Neural progenitor cell (in vitro differentiated cells): ENCODE data around the gene TMEM108. TPM values are rescaled to one million over a fixed set of nuclear protein-coding genes. Genes with fewer than 3 reads are reported as not detected.

Experiments
- DNase-seq: peaks from one replicate; pipeline ENCODE4 v3.0.0-alpha.2; 2016; ENCODE audit warnings: low spot score
- H2AFZ ChIP-seq: fragments of 200-600 bp; sonication (generic); replicated peaks from 2 replicates; pipeline ENCODE4 v1.6.1; 2016; ENCODE audit warnings: antibody characterized with exemption
- H3F3A ChIP-seq: fragments of 200-600 bp; sonication (generic); 2 replicates; pipeline ENCODE4 v1.6.1; 2016; ENCODE audit warnings: antibody characterized with exemption, low read depth
- H3K27ac ChIP-seq: fragments of 200-600 bp; sonication (generic); 2 replicates; pipeline ENCODE4 v1.5.1; 2016; ENCODE audit warnings: mild to moderate bottlenecking
- H3K27me3 ChIP-seq: fragments of 200-600 bp; sonication (generic); 2 replicates; pipeline ENCODE4 v1.6.1; 2016; ENCODE audit warnings: mild to moderate bottlenecking, moderate library complexity
- H3K36me3 ChIP-seq: fragments of 200-600 bp; sonication (generic); 2 replicates; pipeline ENCODE4 v1.5.1; 2016
- H3K4me1 ChIP-seq: fragments of 200-600 bp; sonication (generic); 2 replicates; pipeline ENCODE4 v1.6.1; 2016; ENCODE audit warnings: mixed run types
- H3K4me2 ChIP-seq: fragments of 200-600 bp; sonication (generic); 2 replicates; pipeline ENCODE4 v1.6.1; 2016
- H3K4me3 ChIP-seq: fragments of 200-600 bp; sonication (generic); 2 replicates; pipeline ENCODE4 v1.5.1; 2016
- H3K79me2 ChIP-seq: fragments of 200-600 bp; sonication (generic); 2 replicates; pipeline ENCODE4 v1.6.1; 2016; ENCODE audit warnings: low read depth
- H3K9ac ChIP-seq: fragments of 200-600 bp; sonication (generic); 2 replicates; pipeline ENCODE4 v1.6.1; 2016
- H3K9me3 ChIP-seq: fragments of 200-600 bp; sonication (generic); 2 replicates; pipeline ENCODE4 v1.5.1; 2016; ENCODE audit warnings: low read depth
- H4K20me1 ChIP-seq: fragments of 200-600 bp; sonication (generic); 2 replicates; pipeline ENCODE4 v1.6.1; 2016; ENCODE audit warnings: low read depth
- H3K27ac Mint-ChIP-seq: 3 replicates; pipeline ENCODE4 v1.8.0; 2021; ENCODE audit warnings: mixed read lengths
- H3K27me3 Mint-ChIP-seq: 2 replicates; pipeline ENCODE4 v1.8.0; 2022; ENCODE audit warnings: low read depth, mild to moderate bottlenecking, inconsistent platforms, moderate library complexity, mixed read lengths; ENCODE audit not compliant: insufficient read depth
- H3K36me3 Mint-ChIP-seq: 3 replicates; pipeline ENCODE4 v1.8.0; 2021; ENCODE audit warnings: mixed read lengths
- H3K4me1 Mint-ChIP-seq: 3 replicates; pipeline ENCODE4 v1.8.0; 2021; ENCODE audit warnings: mixed read lengths
- H3K4me3 Mint-ChIP-seq: 3 replicates; pipeline ENCODE4 v1.8.0; 2021; ENCODE audit warnings: mild to moderate bottlenecking, moderate library complexity, mixed read lengths
- H3K9me3 Mint-ChIP-seq: 3 replicates; pipeline ENCODE4 v1.8.0; 2020; ENCODE audit warnings: mixed read lengths
- CTCF ChIP-seq: fragments of 200-600 bp; sonication (generic); IDR thresholded peaks from 2 replicates; pipeline ENCODE4 v1.5.1; 2017; ENCODE audit warnings: antibody characterized with exemption, mild to moderate bottlenecking
- EZH2 ChIP-seq: fragments of 200-600 bp; sonication (generic); IDR thresholded peaks from 2 replicates; pipeline ENCODE4 v1.6.1; 2017; ENCODE audit warnings: antibody characterized with exemption, mild to moderate bottlenecking, moderate library complexity
- EZH2phosphoT487 ChIP-seq: fragments of 200-600 bp; sonication (generic); IDR thresholded peaks from 2 replicates; pipeline ENCODE4 v1.6.1; 2017; ENCODE audit warnings: antibody characterized with exemption
- total RNA-seq: library from RNA; depleted of rRNA; stranded (reverse); fragments of >200 nt; gene quantifications from 2 replicates; pipeline ENCODE4 v1.2.3, GENCODE V29; 2015; ENCODE audit warnings: low replicate concordance

The TMEM108 gene
- total RNA-seq, 1 donor from 2014 or later, result 4.8 TPM

- Histone ChIP-seq H3F3A (no peaks in the 10 kb centered on the region), H3K9ac (no peak overlapping the region), H3K79me2 (no peaks in the 10 kb centered on the region), H3K4me2 (no peak overlapping the region), H3K27me3 (no peaks in the 10 kb centered on the region), H2AFZ (no peak overlapping the region), H3K4me3 (no peak overlapping the region), H3K9me3 (no peaks in the 10 kb centered on the region), H3K4me1 (peaks cover 6% of the 10 kb centered on the region), H4K20me1 (no peaks in the 10 kb centered on the region), H3K27ac (no peak overlapping the region), H3K36me3 (no peaks in the 10 kb centered on the region)
- Mint-ChIP-seq H3K4me1 (peaks cover 21% of the 10 kb centered on the region), H3K9me3 (no peaks in the 10 kb centered on the region), H3K27ac (no peak overlapping the region), H3K27me3 (no peaks in the 10 kb centered on the region), H3K4me3 (no peak overlapping the region), H3K36me3 (no peaks in the 10 kb centered on the region)
- TF ChIP-seq CTCF, result no peak
- no peak for TF ChIP-seq EZH2phosphoT487
- TF ChIP-seq EZH2, result no peak
- no peak for DNase-seq
Measured at GRCh38 chr3:133293397-133294110, 255.4 kb downstream of the TMEM108 start.

- Mint-ChIP-seq H3K9me3 (no peaks in the 10 kb centered on the region), H3K27me3 (no peaks in the 10 kb centered on the region), H3K27ac (no peak overlapping the region), H3K36me3 (no peaks in the 10 kb centered on the region), H3K4me1 (peaks cover 22% of the 10 kb centered on the region), H3K4me3 (no peak overlapping the region)
- Histone ChIP-seq H3K79me2 (no peaks in the 10 kb centered on the region), H3K36me3 (no peaks in the 10 kb centered on the region), H3K4me1 (peaks cover 6% of the 10 kb centered on the region), H3K9ac (no peak overlapping the region), H3K4me3 (no peak overlapping the region), H3F3A (no peaks in the 10 kb centered on the region), H3K27me3 (no peaks in the 10 kb centered on the region), H3K4me2 (no peak overlapping the region), H4K20me1 (no peaks in the 10 kb centered on the region), H2AFZ (no peak overlapping the region), H3K9me3 (no peaks in the 10 kb centered on the region), H3K27ac (no peak overlapping the region)
- no peak for DNase-seq
- TF ChIP-seq CTCF, result no peak
- TF ChIP-seq EZH2, result no peak
- TF ChIP-seq EZH2phosphoT487, result no peak
Measured at GRCh38 chr3:133294253-133294652, 256.1 kb downstream of the TMEM108 start.

- H3K27ac Mint-ChIP-seq, result no peak overlapping the region
- H3K9ac ChIP-seq, result no peak overlapping the region
- H3K4me2 ChIP-seq, result no peak overlapping the region
Measured at GRCh38 chr3:133295199-133295901, 257.2 kb downstream of the TMEM108 start.

More at GRCh38 chr3:133295199-133295901, 257.2 kb downstream of the TMEM108 start:
- Histone ChIP-seq H3K79me2 (no peaks in the 10 kb centered on the region), H3K27me3 (no peaks in the 10 kb centered on the region), H3K9me3 (no peaks in the 10 kb centered on the region), H3K4me1 (peaks cover 5% of the 10 kb centered on the region), H3K27ac (no peak overlapping the region), H2AFZ (no peak overlapping the region), H3F3A (no peaks in the 10 kb centered on the region), H3K36me3 (no peaks in the 10 kb centered on the region), H3K4me3 (no peak overlapping the region), H4K20me1 (no peaks in the 10 kb centered on the region)
- H3K27me3 Mint-ChIP-seq, result no peaks in the 10 kb centered on the region
- no peak for DNase-seq
- no peaks in the 10 kb centered on the region for H3K9me3 Mint-ChIP-seq
- peaks cover 33% of the 10 kb centered on the region for H3K4me1 Mint-ChIP-seq
- TF ChIP-seq EZH2phosphoT487 (no peak), EZH2 (no peak), CTCF (no peak)
- H3K36me3 Mint-ChIP-seq, result no peaks in the 10 kb centered on the region
- no peak overlapping the region for H3K4me3 Mint-ChIP-seq
